PC-3 (cell line): ENCODE results near the gene SPATA31D1.

Experiments used
- EZH2 ChIP-seq: fragments of 300-600 bp; sonication (generic); IDR thresholded peaks from one replicate; pipeline ENCODE4 v1.6.1; 2017; ENCODE audit warnings: antibody characterized with exemption, mild to moderate bottlenecking, low read length; ENCODE audit not compliant: unreplicated experiment
- TF ChIP-seq, protein P1 (sequence below): fragments of 300-600 bp; sonication (generic); conservative IDR thresholded peaks from 2 replicates; pipeline ENCODE4 v1.5.1; 2017; ENCODE audit warnings: antibody characterized with exemption, low read depth, mild to moderate bottlenecking, low read length

DNA sequence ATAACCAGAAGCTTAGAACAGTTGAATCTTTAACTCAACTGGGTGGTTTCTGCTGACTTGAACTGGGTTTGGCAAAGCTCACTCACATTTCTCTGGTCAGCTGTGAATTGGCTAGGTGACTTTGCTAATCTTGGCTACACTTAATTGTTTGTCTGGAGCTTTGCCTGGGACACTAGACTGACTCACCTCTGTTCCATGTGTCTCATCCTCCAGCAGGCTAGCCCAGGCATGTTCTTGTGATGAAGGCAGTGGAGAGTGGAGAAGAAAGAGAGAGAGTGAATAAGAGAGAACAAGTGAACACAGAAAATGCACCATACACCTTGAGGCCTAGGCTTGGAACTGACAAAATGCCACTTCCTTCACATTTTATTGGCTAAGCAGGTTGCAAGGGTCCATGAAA, 32.6 kb downstream of the SPATA31D1 start:
- TF ChIP-seq, protein P1, sequence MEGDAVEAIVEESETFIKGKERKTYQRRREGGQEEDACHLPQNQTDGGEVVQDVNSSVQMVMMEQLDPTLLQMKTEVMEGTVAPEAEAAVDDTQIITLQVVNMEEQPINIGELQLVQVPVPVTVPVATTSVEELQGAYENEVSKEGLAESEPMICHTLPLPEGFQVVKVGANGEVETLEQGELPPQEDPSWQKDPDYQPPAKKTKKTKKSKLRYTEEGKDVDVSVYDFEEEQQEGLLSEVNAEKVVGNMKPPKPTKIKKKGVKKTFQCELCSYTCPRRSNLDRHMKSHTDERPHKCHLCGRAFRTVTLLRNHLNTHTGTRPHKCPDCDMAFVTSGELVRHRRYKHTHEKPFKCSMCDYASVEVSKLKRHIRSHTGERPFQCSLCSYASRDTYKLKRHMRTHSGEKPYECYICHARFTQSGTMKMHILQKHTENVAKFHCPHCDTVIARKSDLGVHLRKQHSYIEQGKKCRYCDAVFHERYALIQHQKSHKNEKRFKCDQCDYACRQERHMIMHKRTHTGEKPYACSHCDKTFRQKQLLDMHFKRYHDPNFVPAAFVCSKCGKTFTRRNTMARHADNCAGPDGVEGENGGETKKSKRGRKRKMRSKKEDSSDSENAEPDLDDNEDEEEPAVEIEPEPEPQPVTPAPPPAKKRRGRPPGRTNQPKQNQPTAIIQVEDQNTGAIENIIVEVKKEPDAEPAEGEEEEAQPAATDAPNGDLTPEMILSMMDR, result no peak
- TF ChIP-seq EZH2, result no peak
